OCI-LY3 (cell line): ENCODE data around the gene TULP1.

Source experiments
- EZH2phosphoT487 ChIP-seq: fragments of 200-600 bp; shearing (Covaris generic); IDR thresholded peaks from 2 replicates; pipeline ENCODE4 v1.6.1; 2018; ENCODE audit warnings: antibody characterized with exemption, mixed run types, low read depth
- TF ChIP-seq, protein P1 (sequence below): fragments of 200-600, 300-600 bp; sonication (generic); IDR thresholded peaks from 2 replicates; pipeline ENCODE4 v1.5.1; 2014; ENCODE audit warnings: antibody characterized with exemption, low read length, low read depth

DNA sequence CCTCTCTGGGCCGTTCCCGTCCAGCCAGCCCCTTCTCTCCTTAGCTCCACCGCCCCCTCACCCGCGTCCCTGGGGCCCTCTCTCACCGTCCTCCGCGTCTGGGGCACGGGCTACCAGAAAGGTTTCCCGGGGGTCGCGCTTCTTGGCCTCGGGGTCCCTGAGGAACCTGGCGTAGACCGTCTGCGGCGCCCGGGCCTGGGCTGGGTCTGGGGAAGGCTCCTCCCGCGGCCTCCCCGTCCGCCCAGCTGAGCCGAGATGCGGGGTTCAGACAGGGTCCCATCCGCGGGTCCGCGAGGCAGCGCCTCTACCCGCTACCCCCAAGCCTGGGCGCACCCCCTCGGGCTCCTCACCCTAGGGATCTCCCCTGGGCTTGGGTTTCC lies 1.1 kb downstream of the TULP1 start:
- TF ChIP-seq, protein P1, sequence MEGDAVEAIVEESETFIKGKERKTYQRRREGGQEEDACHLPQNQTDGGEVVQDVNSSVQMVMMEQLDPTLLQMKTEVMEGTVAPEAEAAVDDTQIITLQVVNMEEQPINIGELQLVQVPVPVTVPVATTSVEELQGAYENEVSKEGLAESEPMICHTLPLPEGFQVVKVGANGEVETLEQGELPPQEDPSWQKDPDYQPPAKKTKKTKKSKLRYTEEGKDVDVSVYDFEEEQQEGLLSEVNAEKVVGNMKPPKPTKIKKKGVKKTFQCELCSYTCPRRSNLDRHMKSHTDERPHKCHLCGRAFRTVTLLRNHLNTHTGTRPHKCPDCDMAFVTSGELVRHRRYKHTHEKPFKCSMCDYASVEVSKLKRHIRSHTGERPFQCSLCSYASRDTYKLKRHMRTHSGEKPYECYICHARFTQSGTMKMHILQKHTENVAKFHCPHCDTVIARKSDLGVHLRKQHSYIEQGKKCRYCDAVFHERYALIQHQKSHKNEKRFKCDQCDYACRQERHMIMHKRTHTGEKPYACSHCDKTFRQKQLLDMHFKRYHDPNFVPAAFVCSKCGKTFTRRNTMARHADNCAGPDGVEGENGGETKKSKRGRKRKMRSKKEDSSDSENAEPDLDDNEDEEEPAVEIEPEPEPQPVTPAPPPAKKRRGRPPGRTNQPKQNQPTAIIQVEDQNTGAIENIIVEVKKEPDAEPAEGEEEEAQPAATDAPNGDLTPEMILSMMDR: no peak
- no peak for TF ChIP-seq EZH2phosphoT487
